Stomach (tissue), 9 donors: Measurements from ENCODE around the gene XRCC5. TPM values are rescaled to one million over a fixed set of nuclear protein-coding genes. Genes with fewer than 3 reads are reported as not detected.

Source experiments
- DNase-seq, 2 donors: peaks; one replicate each; pipeline versions ENCODE4 v3.0.0 to v3.0.0-alpha.2; 2013 to 2019
- H3K27ac ChIP-seq, 5 donors: fragments of 200-600 bp in 4 of 5; sonication (generic) in 4 of 5; one replicate each; pipeline ENCODE4 v1.5.1; 2013 to 2019; ENCODE audit warnings: mild to moderate bottlenecking in 1 of 5, moderate library complexity in 1 of 5
- H3K27me3 ChIP-seq, 3 donors: fragments of 200-600 bp; sonication (generic); one replicate each; pipeline ENCODE4 v1.5.1; 2017 to 2019; ENCODE audit warnings: mixed run types in 1 of 3
- H3K36me3 ChIP-seq, 4 donors: fragments of 200-600 bp; sonication (generic); 1 replicate in 3 of 4; 2 replicates in 1 of 4; pipeline ENCODE4 v1.5.1; 2016 to 2019
- H3K4me1 ChIP-seq, 4 donors: fragments of 200-600 bp; sonication (generic); one replicate each; pipeline ENCODE4 v1.5.1; 2016 to 2019
- H3K4me3 ChIP-seq, 4 donors: fragments of 200-600 bp; sonication (generic) in 3 of 4; one replicate each; pipeline ENCODE4 v1.5.1; 2016 to 2019; ENCODE audit warnings: mild to moderate bottlenecking in 1 of 4
- H3K9me3 ChIP-seq, 4 donors: fragments of 200-600 bp; sonication (generic); one replicate each; pipeline ENCODE4 v1.5.1; 2016 to 2019
- EP300 ChIP-seq: sonication (generic); formaldehyde crosslinking; IDR thresholded peaks from one replicate; pipeline ENCODE4 v1.6.1; 2017; ENCODE audit warnings: antibody characterized with exemption
- POLR2A ChIP-seq, 4 donors: fragments of 450-650 bp; IDR thresholded peaks; one replicate each; pipeline ENCODE4 v1.6.1; 2016; ENCODE audit warnings: antibody characterized with exemption in 4 of 4, control low read depth in 2 of 4, mild to moderate bottlenecking in 1 of 4, moderate library complexity in 1 of 4
- POLR2AphosphoS5 ChIP-seq, 3 donors: sonication (generic); formaldehyde crosslinking; IDR thresholded peaks; one replicate each; pipeline ENCODE4 v1.6.1; 2016; ENCODE audit warnings: antibody characterized with exemption in 3 of 3
- WGBS, 5 donors: extraction: QIAGEN DNeasy Blood & Tissue Kit in 3 of 5; methylation state at CpG; one replicate each; pipeline versions ENCODE4 v1.1.5 to v1.1.7; 2013 to 2018; 5-methylcytosine and 5-hydroxymethylcytosine counted together
- intact Hi-C: fragments of 100-400 bp; cut with DNase I; formaldehyde crosslinking; loops from one replicate; pipeline ENCODE4 v1.15.1; 2023; ENCODE audit warnings: low total_unique reads
- polyA plus RNA-seq, 3 donors: library from polyadenylated mRNA; stranded (reverse); fragments of 200-250 nt; gene quantifications; one replicate each; pipeline ENCODE4 v1.2.3, GENCODE V29; 2013
- total RNA-seq, 5 donors: library from RNA; depleted of rRNA; stranded (reverse); fragments of >200 nt; gene quantifications; one replicate each; pipeline versions ENCODE4 v1.1.0 to v1.2.3, GENCODE V29; 2014 to 2016
- TF ChIP-seq, protein P1 (sequence below), 7 experiments: fragments of 450-650 bp in 4 of 7; fragments of 200-600 bp in 3 of 7; sonication (generic) in 3 of 7; IDR thresholded peaks; one replicate each; pipeline ENCODE4 v1.5.1; 2016 to 2019; ENCODE audit warnings: antibody characterized with exemption in 7 of 7, control low read depth in 2 of 7, mild to moderate bottlenecking in 1 of 7
- donor health status: healthy with polysubstance abuse.
- donor health status: Bipolar disorder and iron deficiency.
- donor health status: healthy.

Gene XRCC5
- total and polyA plus RNA-seq, 8 donors, result 70.2 to 302 (median 92.9) TPM

GRCh38 chr2:216194561-216194960 is 85.4 kb downstream of the XRCC5 start:
- Histone ChIP-seq H3K9me3 (no peaks in the 10 kb centered on the region), H3K4me3 (no peak overlapping the region), H3K27ac (no peak overlapping the region), H3K36me3 (peaks cover 51 to 98% (median 95%) of the 10 kb centered on the region in 4 donors), H3K4me1 (peaks cover 0 to 1% (median 0%) of the 10 kb centered on the region in 4 donors), H3K27me3 (no peaks in the 10 kb centered on the region)
- no peak for DNase-seq
- intact Hi-C loops, result no loop called here
- 70 to 88% (median 79%) methylated on average over 4 of the region's 4 CpGs for WGBS, 5 donors
- TF ChIP-seq EP300 (no peak), POLR2A (IDR thresholded peaks at IDR 0.05) (no peak), POLR2AphosphoS5 (IDR thresholded peaks at IDR 0.05) (no peak)
- TF ChIP-seq, protein P1, sequence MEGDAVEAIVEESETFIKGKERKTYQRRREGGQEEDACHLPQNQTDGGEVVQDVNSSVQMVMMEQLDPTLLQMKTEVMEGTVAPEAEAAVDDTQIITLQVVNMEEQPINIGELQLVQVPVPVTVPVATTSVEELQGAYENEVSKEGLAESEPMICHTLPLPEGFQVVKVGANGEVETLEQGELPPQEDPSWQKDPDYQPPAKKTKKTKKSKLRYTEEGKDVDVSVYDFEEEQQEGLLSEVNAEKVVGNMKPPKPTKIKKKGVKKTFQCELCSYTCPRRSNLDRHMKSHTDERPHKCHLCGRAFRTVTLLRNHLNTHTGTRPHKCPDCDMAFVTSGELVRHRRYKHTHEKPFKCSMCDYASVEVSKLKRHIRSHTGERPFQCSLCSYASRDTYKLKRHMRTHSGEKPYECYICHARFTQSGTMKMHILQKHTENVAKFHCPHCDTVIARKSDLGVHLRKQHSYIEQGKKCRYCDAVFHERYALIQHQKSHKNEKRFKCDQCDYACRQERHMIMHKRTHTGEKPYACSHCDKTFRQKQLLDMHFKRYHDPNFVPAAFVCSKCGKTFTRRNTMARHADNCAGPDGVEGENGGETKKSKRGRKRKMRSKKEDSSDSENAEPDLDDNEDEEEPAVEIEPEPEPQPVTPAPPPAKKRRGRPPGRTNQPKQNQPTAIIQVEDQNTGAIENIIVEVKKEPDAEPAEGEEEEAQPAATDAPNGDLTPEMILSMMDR (IDR thresholded peaks at IDR 0.05), result no peak

- Histone ChIP-seq H3K9me3 (no peaks in the 10 kb centered on the region), H3K4me3 (no peak overlapping the region), H3K27ac (no peak overlapping the region), H3K27me3 (no peaks in the 10 kb centered on the region), H3K4me1 (no peaks in the 10 kb centered on the region), H3K36me3 (peaks cover 50 to 100% (median 97%) of the 10 kb centered on the region in 4 donors)
- no peak for DNase-seq
- TF ChIP-seq, protein P1 (IDR thresholded peaks at IDR 0.05), result no peak
- TF ChIP-seq POLR2AphosphoS5 (IDR thresholded peaks at IDR 0.05), result no peak
- no peak for TF ChIP-seq POLR2A (IDR thresholded peaks at IDR 0.05)
- TF ChIP-seq EP300, result no peak
- intact Hi-C loops, result no loop called here
- 89 to 93% (median 92%) methylated on average over 4 of the region's 4 CpGs for WGBS, 5 donors
Measured at GRCh38 chr2:216195565-216196029, 86.4 kb downstream of the XRCC5 start.

- no peak for DNase-seq
- Histone ChIP-seq H3K4me3 (no peak overlapping the region), H3K27ac (no peak overlapping the region), H3K9me3 (no peaks in the 10 kb centered on the region), H3K4me1 (no peaks in the 10 kb centered on the region), H3K27me3 (no peaks in the 10 kb centered on the region), H3K36me3 (peaks cover 73 to 100% (median 97%) of the 10 kb centered on the region in 4 donors)
- intact Hi-C loops, result no loop called here
- WGBS, 5 donors, result 77 to 97% (median 82%) methylated on average over 3 of the region's 3 CpGs
- TF ChIP-seq EP300 (no peak), POLR2AphosphoS5 (IDR thresholded peaks at IDR 0.05) (no peak), POLR2A (IDR thresholded peaks at IDR 0.05) (no peak)
- TF ChIP-seq, protein P1 (IDR thresholded peaks at IDR 0.05), result no peak
Measured at GRCh38 chr2:216201692-216202306, 92.7 kb downstream of the XRCC5 start.

DNA sequence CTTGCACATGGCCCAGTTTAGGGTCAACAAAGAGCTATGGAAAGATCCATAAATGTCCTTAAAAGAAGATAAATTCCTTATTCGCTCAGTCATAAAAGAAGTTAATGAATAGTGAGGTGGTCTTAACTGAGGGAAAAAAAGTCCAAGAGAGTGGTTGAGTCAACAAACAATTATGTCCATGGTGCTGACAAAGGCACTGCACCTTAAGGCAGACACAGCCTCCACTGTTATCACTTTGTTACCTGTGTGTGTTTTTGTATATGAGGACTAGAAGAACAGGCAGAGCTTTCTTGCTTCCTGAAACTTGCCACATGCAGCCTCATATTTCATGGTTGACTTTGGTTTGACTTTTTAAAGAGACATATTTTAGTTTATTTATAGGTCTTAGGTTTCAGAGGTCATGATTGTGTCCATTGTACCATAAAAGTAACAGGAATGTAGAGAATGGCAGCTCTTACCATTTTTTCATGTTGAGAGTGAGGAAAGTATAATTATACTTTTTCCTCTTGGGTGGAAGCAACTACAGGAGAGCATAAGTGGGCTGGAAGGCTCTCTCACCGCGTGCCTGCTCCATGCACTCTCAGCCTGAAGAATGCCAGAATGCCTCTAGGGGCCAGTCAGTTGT is 93.6 kb downstream of the XRCC5 start:
- Histone ChIP-seq H3K4me3 (no peak overlapping the region), H3K27ac (no peak overlapping the region), H3K27me3 (no peaks in the 10 kb centered on the region), H3K9me3 (no peaks in the 10 kb centered on the region), H3K4me1 (no peaks in the 10 kb centered on the region), H3K36me3 (peaks cover 74 to 100% (median 97%) of the 10 kb centered on the region in 4 donors)
- TF ChIP-seq, protein P1 (IDR thresholded peaks at IDR 0.05), result no peak
- no peak for TF ChIP-seq EP300
- no peak for TF ChIP-seq POLR2A (IDR thresholded peaks at IDR 0.05)
- no peak for TF ChIP-seq POLR2AphosphoS5 (IDR thresholded peaks at IDR 0.05)
- DNase-seq, result no peak
- intact Hi-C loops, result no loop called here
- 93 to 99% (median 98%) methylated on average over 3 of the region's 3 CpGs for WGBS, 5 donors
